Activated CD4-positive, CD25-positive, alpha-beta regulatory T cell (primary cell): ENCODE measurements around the gene SUFU.
"Not testable (repeated sequence)": the region's sequence is repeated elsewhere in the genome, so short reads cannot be mapped to it uniquely, and the experiment has no call there.

Source experiments
- DNase-seq, 4 experiments: peaks; one replicate each; lab custom pipeline; 2025; lab: John Stamatoyannopoulos, UW

The SUFU gene

DNA sequence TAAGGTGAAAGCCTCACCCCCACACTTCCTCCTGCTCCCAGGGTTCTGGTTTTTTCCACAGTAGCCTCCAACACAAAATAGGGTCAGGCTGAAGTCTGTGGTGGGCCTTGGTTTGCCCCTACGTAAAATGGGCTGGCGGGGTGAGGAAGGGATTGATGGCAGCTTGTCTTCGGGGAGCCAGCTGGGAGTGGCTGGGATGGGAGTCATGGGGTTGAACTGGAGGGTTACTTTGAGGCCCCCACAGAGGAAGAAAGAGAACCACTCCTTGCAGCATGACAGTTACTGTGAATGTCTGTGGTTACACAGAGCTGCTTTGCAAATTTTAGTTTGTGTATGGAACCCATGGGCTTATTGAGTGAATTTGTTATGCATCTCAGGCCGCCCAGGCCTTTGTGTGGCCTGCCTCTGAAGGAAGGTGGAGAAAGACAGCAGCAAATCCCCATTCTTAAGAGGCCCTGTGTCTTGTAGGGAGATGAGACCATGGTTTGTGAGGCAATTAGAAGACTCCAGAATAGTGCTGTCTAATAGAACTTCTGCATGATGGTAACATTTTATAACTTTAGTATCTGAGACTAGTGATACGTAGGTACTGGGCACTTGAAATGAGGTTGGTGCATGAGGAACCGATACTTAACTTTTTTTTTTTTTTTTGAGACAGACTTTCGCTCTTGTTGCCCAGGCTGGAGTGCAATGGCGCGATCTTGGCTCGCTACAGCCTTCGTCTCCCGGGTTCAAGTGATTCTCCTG lies 148.6 kb downstream of the SUFU start:
- DNase-seq: no peak

GRCh38 chr10:102653060-102653459 lies 149.3 kb downstream of the SUFU start:
- DNase-seq: no peak

DNA sequence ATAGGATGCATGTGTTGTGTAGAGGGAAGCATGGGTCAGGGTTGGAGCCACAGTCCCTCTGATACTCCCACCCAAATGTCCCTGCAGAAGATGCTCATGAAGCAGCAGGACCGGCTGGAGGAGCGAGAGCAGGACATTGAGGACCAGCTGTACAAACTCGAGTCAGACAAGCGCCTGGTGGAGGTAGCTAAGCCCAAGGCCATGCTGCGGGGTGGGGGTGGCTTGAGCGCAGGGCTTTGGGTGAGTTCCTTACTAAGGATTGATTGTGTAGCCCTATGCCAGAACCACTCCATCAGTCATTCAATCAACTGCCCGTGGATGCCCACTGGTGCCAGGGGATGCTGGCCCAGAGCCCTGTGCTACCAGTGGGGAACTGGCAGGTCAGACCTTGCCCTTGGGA lies 150.8 kb downstream of the SUFU start:
- no peak for DNase-seq

- DNase-seq: no peak
Measured at GRCh38 chr10:102654969-102655368, 151.2 kb downstream of the SUFU start.

- DNase-seq: no peak
Measured at GRCh38 chr10:102656026-102656425, 152.3 kb downstream of the SUFU start.

- DNase-seq: no peak
Measured at GRCh38 chr10:102656791-102657371, 153.1 kb downstream of the SUFU start.

DNA sequence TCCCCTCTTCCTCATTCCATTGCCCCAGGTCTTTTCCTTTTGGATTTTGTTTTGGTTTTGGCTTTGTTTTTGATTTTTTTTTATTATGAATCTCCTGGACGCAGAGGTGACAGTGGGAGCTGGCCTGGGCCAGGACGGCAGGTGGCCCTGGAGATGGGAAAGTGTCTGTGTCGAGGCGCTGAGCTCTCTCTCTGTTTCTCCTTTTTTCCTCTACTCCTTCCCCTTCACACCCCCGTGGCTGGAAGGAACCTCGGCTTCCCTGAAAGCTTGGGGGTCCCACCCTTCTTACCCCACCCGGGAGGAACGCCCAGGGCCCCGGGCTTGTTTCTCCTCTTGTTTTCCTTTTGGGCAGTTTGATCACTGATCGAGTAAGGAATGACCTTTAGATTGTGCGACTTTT lies 153.7 kb downstream of the SUFU start:
- no peak for DNase-seq

DNA sequence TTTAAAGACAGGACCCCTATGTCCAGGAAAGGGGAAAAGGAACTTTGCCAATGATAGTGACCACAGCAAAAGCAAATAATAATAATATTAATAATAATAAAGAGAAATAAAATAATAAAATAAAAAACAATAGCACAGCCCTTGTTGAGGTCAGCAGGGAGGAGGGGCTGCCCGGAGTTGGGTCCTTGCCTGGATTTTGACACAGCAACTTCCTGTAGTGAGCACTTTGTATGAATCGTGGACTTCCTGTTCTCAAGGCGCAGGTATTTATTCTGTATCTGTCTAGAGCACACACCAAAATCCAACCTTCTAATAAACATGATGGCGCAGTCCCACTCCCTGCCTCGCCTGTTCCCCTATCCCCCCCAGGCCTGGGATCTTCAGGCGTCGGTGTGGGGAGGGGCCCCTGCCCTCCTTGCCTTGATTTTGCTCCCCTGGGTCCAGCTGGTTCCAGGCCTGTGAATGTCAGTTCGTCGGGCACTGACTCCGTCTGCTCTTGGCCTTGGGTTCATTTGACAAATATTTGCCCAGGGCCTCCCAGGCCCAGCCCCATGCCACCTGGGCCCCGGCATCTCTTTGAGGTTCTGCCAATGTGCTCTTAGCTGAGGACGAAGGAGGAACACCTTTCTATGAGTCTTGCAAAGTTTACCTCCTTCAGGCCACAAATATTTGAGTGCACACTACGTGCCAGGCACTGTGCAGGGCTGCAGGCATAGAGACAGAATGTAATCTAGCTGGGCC lies 154.4 kb downstream of the SUFU start:
- DNase-seq: no peak

GRCh38 chr10:102658802-102659201 lies 155.0 kb downstream of the SUFU start:
- no peak for DNase-seq

DNA sequence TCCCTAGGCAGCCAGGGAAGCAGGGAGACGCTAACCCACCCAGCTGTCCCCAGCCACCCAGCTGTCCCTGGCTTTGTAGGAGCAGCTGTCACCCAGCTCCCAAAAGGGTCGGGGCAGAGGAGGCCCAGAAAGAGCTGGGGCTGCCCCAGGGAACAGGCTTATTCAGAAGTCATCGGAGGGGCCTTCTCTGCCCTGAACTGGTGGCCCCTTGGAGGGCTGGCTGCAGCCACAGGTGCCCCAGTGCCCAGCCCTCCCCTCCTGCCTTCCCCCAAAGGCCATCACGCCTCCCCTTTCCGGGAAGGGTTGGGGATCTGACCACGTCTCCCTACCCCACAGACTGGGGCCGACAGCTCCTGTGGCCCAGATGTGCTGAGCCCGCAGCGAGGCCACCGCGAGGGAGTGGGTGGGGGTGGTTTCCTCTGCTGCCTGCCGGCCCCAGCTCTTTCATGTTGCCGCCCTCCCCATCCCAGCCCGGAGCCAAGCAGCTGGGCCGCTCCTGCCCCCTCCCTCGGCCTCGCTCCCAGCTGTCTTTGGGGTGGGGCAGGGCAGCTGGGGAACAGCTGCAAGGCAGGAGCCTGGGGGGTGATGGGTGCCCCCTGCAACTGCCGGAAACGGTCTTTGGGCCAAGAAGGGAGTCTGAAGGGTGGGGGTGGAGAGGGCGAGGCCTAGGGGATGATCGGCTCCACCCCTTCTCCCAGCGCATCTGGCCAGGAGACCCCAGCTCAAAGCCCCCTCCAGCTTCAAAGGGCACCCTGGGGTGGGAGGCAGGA lies 157.3 kb downstream of the SUFU start:
- no peak for DNase-seq

GRCh38 chr10:102661658-102662028 lies 157.9 kb downstream of the SUFU start:
- no peak for DNase-seq

- no peak for DNase-seq
Measured at GRCh38 chr10:102665904-102666509, 162.2 kb downstream of the SUFU start.

- DNase-seq: not testable (repeated sequence)
Measured at GRCh38 chr10:102667411-102667810, 163.6 kb downstream of the SUFU start.

- no peak for DNase-seq
Measured at GRCh38 chr10:102668326-102669107, 164.7 kb downstream of the SUFU start.

DNA sequence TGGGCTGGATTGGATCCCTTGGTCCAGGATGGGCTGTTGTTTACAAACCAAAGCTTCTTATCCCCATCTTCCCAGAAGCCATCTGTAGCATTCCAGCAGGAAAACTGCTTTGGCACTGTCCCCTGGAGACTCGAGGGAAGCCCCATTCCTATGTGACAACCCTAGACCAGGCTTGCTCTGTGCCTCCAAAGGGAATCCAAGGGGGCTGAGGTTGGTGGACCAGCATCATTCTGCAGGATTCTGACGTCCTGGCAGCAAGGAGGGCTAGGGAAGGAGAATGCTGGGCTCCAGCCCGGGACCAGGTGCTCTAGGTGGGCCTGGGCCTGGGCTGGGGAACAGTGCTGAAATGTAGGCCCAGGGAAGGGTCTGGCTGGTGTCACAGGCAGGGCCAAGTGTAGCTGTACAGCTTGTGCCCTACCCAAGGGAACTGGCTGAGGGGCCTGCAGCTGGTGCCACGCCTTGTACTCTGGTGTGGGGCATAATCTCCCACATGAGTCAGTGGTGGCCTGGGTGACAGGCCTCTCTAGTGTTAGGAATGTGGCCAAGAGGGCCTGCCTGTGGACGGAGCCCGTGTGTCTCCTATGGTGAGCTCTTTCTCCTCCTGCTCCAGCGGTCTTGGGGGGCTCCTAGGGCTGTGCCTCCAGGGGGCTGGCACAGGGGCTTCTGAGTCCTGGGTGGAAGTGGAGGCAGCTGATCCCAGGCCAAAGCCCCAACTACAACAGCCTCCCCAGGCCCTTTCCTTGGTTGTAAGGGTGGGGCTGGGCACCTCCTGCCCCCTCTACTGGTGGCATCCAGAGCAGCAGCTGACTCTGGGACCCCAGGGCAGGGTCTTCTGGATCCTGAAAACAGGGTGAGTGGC lies 165.7 kb downstream of the SUFU start:
- no peak for DNase-seq

GRCh38 chr10:102670065-102670670 lies 166.4 kb downstream of the SUFU start:
- DNase-seq: no peak

GRCh38 chr10:102670871-102671434 lies 167.2 kb downstream of the SUFU start:
- DNase-seq: no peak

- DNase-seq: no peak
Measured at GRCh38 chr10:102673236-102673818, 169.6 kb downstream of the SUFU start.
